Neural cell (in vitro differentiated cells): ENCODE results near the gene ALDH3B2. TPM values are rescaled to one million over a fixed set of nuclear protein-coding genes. Genes with fewer than 3 reads are reported as not detected.

Experiments
- H2AFZ ChIP-seq: fragments of 200-600, 300-800 bp; sonication (generic), shearing (Covaris generic); 2 replicates; pipeline ENCODE4 v1.6.0; 2014; ENCODE audit warnings: low read depth, mild to moderate bottlenecking, antibody characterized with exemption, low read length, moderate library complexity
- H3F3A ChIP-seq: fragments of 200-600 bp; shearing (Covaris generic); 2 replicates; pipeline ENCODE4 v1.6.1; 2016; ENCODE audit warnings: mild to moderate bottlenecking, moderate library complexity, mixed read lengths, antibody characterized with exemption, low read length; ENCODE audit not compliant: insufficient read depth, poor library complexity, severe bottlenecking
- H3K27ac ChIP-seq: fragments of 200-600, 300-800 bp; sonication (generic), shearing (Covaris generic); 2 replicates; pipeline ENCODE4 v1.5.1; 2014; ENCODE audit warnings: mild to moderate bottlenecking, low read length, moderate library complexity
- H3K27me3 ChIP-seq: fragments of 300-800, 200-600 bp; sonication (generic), shearing (Covaris generic); 2 replicates; pipeline ENCODE4 v1.6.0; 2014; ENCODE audit warnings: mild to moderate bottlenecking, low read depth, low read length, moderate library complexity; ENCODE audit not compliant: insufficient read depth
- H3K36me3 ChIP-seq: fragments of 300-800, 200-600 bp; sonication (generic), shearing (Covaris generic); 2 replicates; pipeline ENCODE4 v1.5.1; 2014; ENCODE audit warnings: mild to moderate bottlenecking, antibody characterized with exemption, low read length, moderate library complexity; ENCODE audit not compliant: insufficient read depth
- H3K4me2 ChIP-seq: fragments of 300-800, 200-600 bp; sonication (generic), shearing (Covaris generic); 2 replicates; pipeline ENCODE4 v1.6.0; 2014; ENCODE audit warnings: mild to moderate bottlenecking, low read length
- H3K4me3 ChIP-seq: fragments of 300-800, 200-600 bp; sonication (generic), shearing (Covaris generic); 2 replicates; pipeline ENCODE4 v1.5.1; 2014; ENCODE audit warnings: mild to moderate bottlenecking, low read length, moderate library complexity
- H3K79me2 ChIP-seq: fragments of 200-600 bp; shearing (Covaris generic); replicated peaks from 2 replicates; pipeline ENCODE4 v1.6.0; 2014; ENCODE audit warnings: mild to moderate bottlenecking, low read length, moderate library complexity; ENCODE audit not compliant: insufficient read depth
- H3K9ac ChIP-seq: fragments of 300-800, 200-600 bp; sonication (generic), shearing (Covaris generic); 2 replicates; pipeline ENCODE4 v1.6.1; 2016; ENCODE audit warnings: mild to moderate bottlenecking, low read length, mixed read lengths
- H3K9me2 ChIP-seq: fragments of 200-600 bp; shearing (Covaris generic); 2 replicates; pipeline ENCODE4 v1.6.1; 2016; ENCODE audit warnings: mild to moderate bottlenecking, low read length, mixed read lengths; ENCODE audit not compliant: insufficient read depth
- H3K9me3 ChIP-seq: fragments of 200-600, 300-800 bp; sonication (generic), shearing (Covaris generic); 2 replicates; pipeline ENCODE4 v1.6.1; 2016; ENCODE audit warnings: mild to moderate bottlenecking, mixed run types, low read length, moderate library complexity, mixed read lengths
- H4K20me1 ChIP-seq: fragments of 200-600 bp; shearing (Covaris generic); 2 replicates; pipeline ENCODE4 v1.6.1; 2016; ENCODE audit warnings: mild to moderate bottlenecking, mixed run types; ENCODE audit not compliant: insufficient read depth
- EP300 ChIP-seq: fragments of 450-650 bp; conservative IDR thresholded peaks from 2 replicates; pipeline ENCODE4 v1.6.1; 2014; ENCODE audit warnings: antibody characterized with exemption, mild to moderate bottlenecking, moderate library complexity; ENCODE audit not compliant: poor library complexity, severe bottlenecking
- EZH2 ChIP-seq: fragments of 200-600, 300-800 bp; shearing (Covaris generic), sonication (generic); IDR thresholded peaks from 2 replicates; pipeline ENCODE4 v1.6.1; 2014; ENCODE audit warnings: antibody characterized with exemption, low read length, borderline replicate concordance, mild to moderate bottlenecking; ENCODE audit not compliant: insufficient read depth, poor library complexity, severe bottlenecking
- MXI1 ChIP-seq: fragments of 450-650 bp; conservative IDR thresholded peaks from 2 replicates; pipeline ENCODE4 v1.6.1; 2014; ENCODE audit warnings: antibody characterized with exemption, mild to moderate bottlenecking; ENCODE audit not compliant: poor library complexity, severe bottlenecking
- POLR2AphosphoS5 ChIP-seq: IDR thresholded peaks from 2 replicates; pipeline ENCODE4 v1.6.1; 2012
- RAD21 ChIP-seq: fragments of 450-650 bp; conservative IDR thresholded peaks from 2 replicates; pipeline ENCODE4 v1.6.1; 2014; ENCODE audit warnings: antibody characterized with exemption, mild to moderate bottlenecking, moderate library complexity
- REST ChIP-seq: IDR thresholded peaks from 2 replicates; pipeline ENCODE4 v1.6.1; 2012; ENCODE audit warnings: borderline replicate concordance
- SMC3 ChIP-seq: fragments of 450-650 bp; conservative IDR thresholded peaks from 2 replicates; pipeline ENCODE4 v1.6.1; 2014; ENCODE audit warnings: antibody characterized with exemption, mild to moderate bottlenecking, moderate library complexity; ENCODE audit not compliant: poor library complexity
- TAF1 ChIP-seq: IDR thresholded peaks from 2 replicates; pipeline ENCODE4 v1.6.1; 2012; ENCODE audit warnings: low read depth
- polyA plus RNA-seq: library from polyadenylated mRNA; depleted of rRNA; stranded (reverse); fragments of >200 nt; gene quantifications from 2 replicates; pipeline ENCODE4 v1.2.3, GENCODE V29; 2014
- TF ChIP-seq, protein P1 (sequence below): fragments of 450-650 bp; IDR thresholded peaks from 2 replicates; pipeline ENCODE4 v1.5.1; 2014; ENCODE audit warnings: antibody characterized with exemption, mild to moderate bottlenecking, moderate library complexity; ENCODE audit not compliant: poor library complexity, severe bottlenecking

The ALDH3B2 gene
- polyA plus RNA-seq, 1 donor from 2014 or later: not detected

GRCh38 chr11:67673902-67674301 lies 521 bp downstream of the ALDH3B2 start:
- H2AFZ ChIP-seq: no peak overlapping the region
- no peaks in the 10 kb centered on the region for H3K9me3 ChIP-seq
- no peak overlapping the region for H3K27ac ChIP-seq
- H3F3A ChIP-seq: no peaks in the 10 kb centered on the region
- no peaks in the 10 kb centered on the region for H3K27me3 ChIP-seq
- no peak for TF ChIP-seq EZH2
- no peak for TF ChIP-seq POLR2AphosphoS5
- TF ChIP-seq REST: no peak
- TF ChIP-seq TAF1: no peak
- TF ChIP-seq MXI1: no peak
- TF ChIP-seq, protein P1, sequence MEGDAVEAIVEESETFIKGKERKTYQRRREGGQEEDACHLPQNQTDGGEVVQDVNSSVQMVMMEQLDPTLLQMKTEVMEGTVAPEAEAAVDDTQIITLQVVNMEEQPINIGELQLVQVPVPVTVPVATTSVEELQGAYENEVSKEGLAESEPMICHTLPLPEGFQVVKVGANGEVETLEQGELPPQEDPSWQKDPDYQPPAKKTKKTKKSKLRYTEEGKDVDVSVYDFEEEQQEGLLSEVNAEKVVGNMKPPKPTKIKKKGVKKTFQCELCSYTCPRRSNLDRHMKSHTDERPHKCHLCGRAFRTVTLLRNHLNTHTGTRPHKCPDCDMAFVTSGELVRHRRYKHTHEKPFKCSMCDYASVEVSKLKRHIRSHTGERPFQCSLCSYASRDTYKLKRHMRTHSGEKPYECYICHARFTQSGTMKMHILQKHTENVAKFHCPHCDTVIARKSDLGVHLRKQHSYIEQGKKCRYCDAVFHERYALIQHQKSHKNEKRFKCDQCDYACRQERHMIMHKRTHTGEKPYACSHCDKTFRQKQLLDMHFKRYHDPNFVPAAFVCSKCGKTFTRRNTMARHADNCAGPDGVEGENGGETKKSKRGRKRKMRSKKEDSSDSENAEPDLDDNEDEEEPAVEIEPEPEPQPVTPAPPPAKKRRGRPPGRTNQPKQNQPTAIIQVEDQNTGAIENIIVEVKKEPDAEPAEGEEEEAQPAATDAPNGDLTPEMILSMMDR: no peak
- no peak for TF ChIP-seq SMC3
- TF ChIP-seq EP300: no peak
- no peak for TF ChIP-seq RAD21
- no peaks in the 10 kb centered on the region for H3K9me2 ChIP-seq
- H4K20me1 ChIP-seq: no peaks in the 10 kb centered on the region
- no peak overlapping the region for H3K4me2 ChIP-seq
- no peaks in the 10 kb centered on the region for H3K79me2 ChIP-seq
- H3K4me3 ChIP-seq: no peak overlapping the region
- H3K9ac ChIP-seq: no peak overlapping the region
- H3K36me3 ChIP-seq: no peaks in the 10 kb centered on the region

- Histone ChIP-seq H3K4me3 (no peak overlapping the region), H3K9ac (no peak overlapping the region), H4K20me1 (no peaks in the 10 kb centered on the region), H3K27me3 (no peaks in the 10 kb centered on the region), H3K27ac (no peak overlapping the region), H3K4me2 (no peak overlapping the region), H3K36me3 (no peaks in the 10 kb centered on the region), H2AFZ (no peak overlapping the region), H3K9me3 (no peaks in the 10 kb centered on the region), H3K9me2 (no peaks in the 10 kb centered on the region), H3F3A (no peaks in the 10 kb centered on the region), H3K79me2 (no peaks in the 10 kb centered on the region)
- TF ChIP-seq TAF1: no peak
- TF ChIP-seq EP300: no peak
- no peak for TF ChIP-seq EZH2
- no peak for TF ChIP-seq SMC3
- no peak for TF ChIP-seq POLR2AphosphoS5
- no peak for TF ChIP-seq RAD21
- TF ChIP-seq, protein P1: no peak
- TF ChIP-seq REST: no peak
- no peak for TF ChIP-seq MXI1
Observed at GRCh38 chr11:67673358-67673757, 1.1 kb downstream of the ALDH3B2 start.
